GM10248 (cell line): ENCODE data around the gene GAS7.

Experiments used
- CTCF ChIA-PET: fragments of 300-600 bp; sonication (Branson Sonifier 250); formaldehyde crosslinking; extraction: SDS; loops from one replicate; lab custom pipeline; 2021; ENCODE audit warnings: antibody characterized with exemption; lab: Yijun Ruan, JAX
- POLR2A ChIA-PET: fragments of 350-650 bp; sonication (Branson Sonifier 250); formaldehyde crosslinking; extraction: SDS; loops from one replicate; lab custom pipeline; 2020; ENCODE audit warnings: antibody characterized with exemption; lab: Yijun Ruan, JAX
- DNase-seq: peaks from one replicate; pipeline ENCODE4 v3.0.0; 2012; ENCODE audit errors: extremely low spot score
- CTCF ChIP-seq: IDR thresholded peaks from 2 replicates; pipeline ENCODE4 v1.5.1; 2012; ENCODE audit warnings: mild to moderate bottlenecking, low read depth; ENCODE audit errors: extremely low read depth, missing control alignments, control extremely low read depth

Gene GAS7

GRCh38 chr17:10041916-10042588, 156.4 kb downstream of the GAS7 start:
- POLR2A ChIA-PET, result no interaction called here
- no peak for TF ChIP-seq CTCF
- CTCF ChIA-PET, result interaction anchor here (1.1 to 1.4 kb wide), 2 partner anchors 8 to 9 kb away, joined by 4 read pairs; no protein-coding TSS in a partner anchor
- no peak for DNase-seq

- CTCF ChIA-PET, result no interaction called here
- POLR2A ChIA-PET, result interaction anchor here (0.7 kb wide), 1 partner anchor 30 kb away, joined by 7 read pairs; no protein-coding TSS in a partner anchor
- DNase-seq, result no peak
- no peak for TF ChIP-seq CTCF
Measured at GRCh38 chr17:10041287-10041612, 157.2 kb downstream of the GAS7 start.

GRCh38 chr17:10036511-10037061, 161.8 kb downstream of the GAS7 start:
- ChIA-PET POLR2A (no interaction called here), CTCF (interaction anchor here (0.9 to 2.0 kb wide), 5 partner anchors 10 to 49 kb away, joined by 3 to 6 read pairs (median 4); no protein-coding TSS in a partner anchor)
- no peak for TF ChIP-seq CTCF
- DNase-seq, result no peak

DNA sequence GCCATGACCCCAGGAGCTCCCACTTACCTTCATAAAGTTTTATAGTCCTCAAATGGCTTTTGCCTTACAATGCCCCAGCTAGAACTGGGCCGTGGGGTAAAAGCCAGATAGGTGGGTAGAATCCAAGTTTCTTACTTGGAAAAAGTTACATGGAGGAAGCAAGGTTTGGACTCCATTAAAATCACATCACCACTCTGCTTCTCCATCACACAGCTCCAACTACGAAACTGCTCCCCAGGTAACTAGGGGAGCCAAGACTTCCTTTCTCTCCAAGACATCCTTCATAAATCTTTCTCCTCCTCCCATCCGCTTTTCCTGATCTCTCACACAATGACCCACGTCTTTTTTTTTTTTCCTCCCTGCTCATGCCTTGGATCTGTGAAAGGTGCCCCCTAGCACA, 162.5 kb downstream of the GAS7 start:
- TF ChIP-seq CTCF, result no peak
- POLR2A ChIA-PET, result interaction anchor here (0.8 kb wide), 1 partner anchor 17 kb away, joined by 3 read pairs; no protein-coding TSS in a partner anchor
- DNase-seq, result no peak
- CTCF ChIA-PET, result interaction anchor here (1.1 to 2.0 kb wide), 4 partner anchors 9 to 48 kb away, joined by 3 to 6 read pairs (median 4); no protein-coding TSS in a partner anchor

- DNase-seq, result no peak
- TF ChIP-seq CTCF, result no peak
- POLR2A ChIA-PET, result interaction anchor here (0.8 kb wide), 1 partner anchor 18 kb away, joined by 3 read pairs; no protein-coding TSS in a partner anchor
- CTCF ChIA-PET, result interaction anchor here (1.0 to 2.6 kb wide), 5 partner anchors 8 to 48 kb away, joined by 3 to 12 read pairs (median 4); no protein-coding TSS in a partner anchor
Measured at GRCh38 chr17:10034719-10035475, 163.5 kb downstream of the GAS7 start.

- ChIA-PET POLR2A (no interaction called here), CTCF (interaction anchor here (0.9 to 2.6 kb wide), 9 partner anchors 9 to 68 kb away, joined by 3 to 12 read pairs (median 3); no protein-coding TSS in a partner anchor)
- no peak for TF ChIP-seq CTCF
- no peak for DNase-seq
Measured at GRCh38 chr17:10033959-10034358, 164.4 kb downstream of the GAS7 start.
